ENCODE measurements around the gene RPUSD1. TPM values are rescaled to one million over a fixed set of nuclear protein-coding genes. Genes with fewer than 3 reads are reported as not detected.

Gene RPUSD1
- total and polyA plus RNA-seq, 4 donors: 8.2 to 25.6 (median 23.5) TPM

DNA sequence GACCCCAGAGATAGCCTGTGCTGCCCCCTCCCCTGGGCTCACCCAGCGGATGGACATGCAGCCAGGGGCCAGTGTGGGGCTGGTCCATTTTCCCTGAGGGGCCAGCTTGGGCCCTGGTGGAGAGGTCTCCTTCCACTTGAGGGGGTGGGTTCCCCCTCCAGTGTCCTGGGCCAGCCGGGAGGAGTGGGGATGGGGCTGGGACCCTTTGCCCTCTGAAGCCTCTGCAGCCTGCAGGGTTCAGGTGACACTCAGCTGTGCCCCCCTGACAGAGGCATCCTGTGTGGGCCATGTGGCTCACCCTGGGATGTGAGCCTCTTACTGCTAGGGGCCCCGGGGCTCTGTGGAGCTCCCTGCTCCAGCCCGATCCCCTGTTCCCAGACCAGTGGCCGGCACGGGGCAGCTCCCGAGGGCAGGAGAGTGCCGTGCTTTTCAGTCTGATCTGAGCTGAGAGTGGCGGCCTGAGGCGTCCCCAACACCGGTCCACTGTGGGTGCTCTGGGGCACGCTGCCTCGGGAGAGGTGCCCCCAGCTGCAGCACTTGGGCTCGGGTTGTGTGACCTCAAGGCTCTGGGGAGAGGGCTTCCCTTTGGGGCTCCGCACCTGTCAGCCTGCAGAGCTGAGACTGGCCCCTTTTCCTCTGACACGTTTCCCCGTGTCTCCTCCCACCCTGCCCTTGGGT is 12.8 kb upstream of the RPUSD1 start:
- ATAC-seq (ENCODE audit: insufficient read depth, low FRiP score) (no peak), DNase-seq (no peak)
- H3K27me3 ChIP-seq (ENCODE audit: control insufficient read depth in 3 of 3, insufficient read depth in 3 of 3, low read length in 2 of 3): peaks cover 6 to 36% (median 7%) of the 10 kb centered on the region in 3 donors
- peaks cover 0 to 4% (median 0%) of the 10 kb centered on the region in 4 donors for H3K9me3 ChIP-seq (ENCODE audit: control insufficient read depth in 4 of 4, insufficient read depth in 3 of 4, low read length in 3 of 4)
- TF ChIP-seq, protein P1, sequence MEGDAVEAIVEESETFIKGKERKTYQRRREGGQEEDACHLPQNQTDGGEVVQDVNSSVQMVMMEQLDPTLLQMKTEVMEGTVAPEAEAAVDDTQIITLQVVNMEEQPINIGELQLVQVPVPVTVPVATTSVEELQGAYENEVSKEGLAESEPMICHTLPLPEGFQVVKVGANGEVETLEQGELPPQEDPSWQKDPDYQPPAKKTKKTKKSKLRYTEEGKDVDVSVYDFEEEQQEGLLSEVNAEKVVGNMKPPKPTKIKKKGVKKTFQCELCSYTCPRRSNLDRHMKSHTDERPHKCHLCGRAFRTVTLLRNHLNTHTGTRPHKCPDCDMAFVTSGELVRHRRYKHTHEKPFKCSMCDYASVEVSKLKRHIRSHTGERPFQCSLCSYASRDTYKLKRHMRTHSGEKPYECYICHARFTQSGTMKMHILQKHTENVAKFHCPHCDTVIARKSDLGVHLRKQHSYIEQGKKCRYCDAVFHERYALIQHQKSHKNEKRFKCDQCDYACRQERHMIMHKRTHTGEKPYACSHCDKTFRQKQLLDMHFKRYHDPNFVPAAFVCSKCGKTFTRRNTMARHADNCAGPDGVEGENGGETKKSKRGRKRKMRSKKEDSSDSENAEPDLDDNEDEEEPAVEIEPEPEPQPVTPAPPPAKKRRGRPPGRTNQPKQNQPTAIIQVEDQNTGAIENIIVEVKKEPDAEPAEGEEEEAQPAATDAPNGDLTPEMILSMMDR (IDR thresholded peaks at IDR 0.05; ENCODE audit: control extremely low read depth, extremely low read depth): no peak
- WGBS, 2 donors: 14 to 18% methylated on average over 16 to 17 of the region's 17 CpGs
- H3K36me3 ChIP-seq (ENCODE audit: control insufficient read depth in 4 of 4, insufficient read depth in 4 of 4, low read length in 4 of 4): no peaks in the 10 kb centered on the region
- H3K4me1 ChIP-seq (ENCODE audit: control insufficient read depth in 5 of 5, insufficient read depth in 5 of 5, low read length in 5 of 5): no peaks in the 10 kb centered on the region
- no peak overlapping the region for H3K9ac ChIP-seq (ENCODE audit: insufficient read depth in 1 of 2, low read length in 2 of 2)
- no peak overlapping the region for H3K4me3 ChIP-seq
- H3K27ac ChIP-seq (ENCODE audit: low read depth in 1 of 2, low read length in 1 of 2): no peak overlapping the region

DNA sequence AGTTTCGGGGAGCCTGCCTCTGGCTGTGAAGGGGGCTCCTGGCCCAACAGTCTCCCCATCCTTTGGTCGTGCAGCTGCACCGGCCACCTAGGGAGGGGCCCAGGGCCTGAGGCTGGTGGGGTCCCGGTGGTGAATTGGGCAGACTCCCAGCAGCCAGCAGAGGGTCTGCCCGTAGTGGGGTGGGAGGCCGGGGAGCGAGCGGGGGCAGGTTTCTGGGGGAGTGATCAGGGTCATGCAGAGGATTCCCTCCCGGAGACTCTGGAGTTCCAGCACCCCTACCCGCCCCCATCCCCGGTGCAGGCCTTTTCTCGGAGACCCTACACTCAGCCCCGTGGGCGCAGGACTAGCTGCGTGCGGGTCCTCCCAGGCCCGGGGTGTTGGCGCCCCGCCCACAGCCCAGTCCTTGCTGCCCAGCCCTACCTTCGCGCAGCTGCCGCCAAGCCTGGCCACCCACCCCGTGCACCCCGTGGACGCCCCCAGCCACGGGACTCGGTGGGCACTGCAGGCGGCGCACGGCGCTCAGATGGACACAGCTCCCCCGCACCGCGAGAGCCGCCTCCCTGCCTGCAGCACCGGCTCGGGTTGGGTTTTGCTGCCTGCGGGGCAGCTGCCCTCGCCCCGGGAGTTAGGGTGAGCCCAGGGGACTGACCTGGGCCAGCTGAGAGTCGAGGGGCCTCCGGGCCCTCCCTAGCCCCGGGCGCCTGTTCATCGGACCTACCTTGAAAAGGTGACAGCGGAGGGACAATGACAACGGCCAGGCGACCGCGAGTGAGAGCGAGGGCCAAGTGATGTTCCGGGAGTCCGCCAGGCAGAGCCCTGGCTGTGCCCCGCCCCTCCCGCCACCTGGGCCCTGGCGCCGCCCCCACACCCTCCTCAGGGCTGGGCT is 12.0 kb upstream of the RPUSD1 start, which contains the start of gene GNG13:
TSS of gene GNG13 (minus strand) at position 787 of the 886 bp plus-strand sequence. CDS start 1,657 bp downstream, outside the sequence.
- TF ChIP-seq, protein P1 (IDR thresholded peaks at IDR 0.05; ENCODE audit: control extremely low read depth, extremely low read depth): no peak
- Histone ChIP-seq H3K27ac (ENCODE audit: low read depth in 1 of 2, low read length in 1 of 2) (no peak within 1 kb of the TSS), H3K9ac (ENCODE audit: insufficient read depth in 1 of 2, low read length in 2 of 2) (no peak within 1 kb of the TSS), H3K9me3 (ENCODE audit: control insufficient read depth in 4 of 4, insufficient read depth in 3 of 4, low read length in 3 of 4) (peaks cover 0 to 4% (median 0%) of the 10 kb centered on the region in 4 donors), H3K4me1 (ENCODE audit: control insufficient read depth in 5 of 5, insufficient read depth in 5 of 5, low read length in 5 of 5) (no peaks in the 10 kb centered on the region), H3K4me3 (no peak within 1 kb of the TSS), H3K36me3 (ENCODE audit: control insufficient read depth in 4 of 4, insufficient read depth in 4 of 4, low read length in 4 of 4) (no peaks in the 10 kb centered on the region), H3K27me3 (ENCODE audit: control insufficient read depth in 3 of 3, insufficient read depth in 3 of 3, low read length in 2 of 3) (peaks cover 6 to 36% (median 7%) of the 10 kb centered on the region in 3 donors)
- WGBS, 2 donors: 6 to 10% methylated on average over 51 to 57 of the region's 57 CpGs
- no peak for DNase-seq
- ATAC-seq (ENCODE audit: insufficient read depth, low FRiP score): no peak

DNA sequence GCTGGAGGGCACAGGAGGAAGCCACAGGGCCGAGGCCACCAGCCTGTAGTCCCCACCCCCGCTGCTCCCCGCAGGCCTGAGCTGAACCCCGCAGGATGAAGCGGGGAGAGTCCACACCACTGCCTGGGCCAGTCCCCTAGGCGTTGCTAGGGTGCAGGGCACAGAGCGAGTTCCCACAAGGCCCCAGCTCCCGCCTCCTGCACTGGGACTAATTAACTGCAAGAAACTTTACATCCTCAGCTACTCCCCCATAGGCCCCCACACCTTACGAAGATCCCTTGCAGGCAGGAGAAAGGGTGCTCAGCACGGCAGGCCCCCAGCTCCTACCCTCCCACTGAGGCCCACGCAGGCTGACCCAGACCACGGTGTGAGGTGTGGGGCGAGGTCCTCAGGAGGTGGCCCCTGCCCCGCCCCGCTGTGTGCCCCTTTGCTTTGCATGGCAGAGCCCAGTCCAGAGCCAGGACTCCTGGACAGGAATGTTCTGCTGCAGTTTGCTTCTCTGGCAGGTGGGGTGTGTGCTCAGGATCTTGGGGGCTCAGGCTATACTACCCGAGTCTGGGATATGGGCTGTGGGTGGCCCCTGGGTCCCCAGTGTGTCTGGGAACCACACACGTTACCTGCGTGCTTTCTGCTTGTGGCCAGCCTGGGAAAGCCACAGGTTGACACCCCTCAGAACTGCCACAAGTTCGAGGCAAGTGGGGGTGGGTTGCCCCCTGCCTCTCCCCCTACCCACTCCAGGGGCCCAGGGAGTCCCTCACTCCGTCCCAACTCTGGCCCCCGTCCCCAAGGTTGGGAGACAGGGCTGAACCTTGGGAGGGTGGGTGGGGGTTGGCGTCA is 11.1 kb upstream of the RPUSD1 start:
- H3K4me1 ChIP-seq (ENCODE audit: control insufficient read depth in 5 of 5, insufficient read depth in 5 of 5, low read length in 5 of 5): no peaks in the 10 kb centered on the region

More for the DNA sequence above, 11.1 kb upstream of the RPUSD1 start:
- no peak overlapping the region for H3K9ac ChIP-seq (ENCODE audit: insufficient read depth in 1 of 2, low read length in 2 of 2)
- no peaks in the 10 kb centered on the region for H3K36me3 ChIP-seq (ENCODE audit: control insufficient read depth in 4 of 4, insufficient read depth in 4 of 4, low read length in 4 of 4)
- TF ChIP-seq, protein P1 (IDR thresholded peaks at IDR 0.05; ENCODE audit: control extremely low read depth, extremely low read depth): no peak
- peaks cover 0 to 4% (median 0%) of the 10 kb centered on the region in 4 donors for H3K9me3 ChIP-seq (ENCODE audit: control insufficient read depth in 4 of 4, insufficient read depth in 3 of 4, low read length in 3 of 4)
- H3K27ac ChIP-seq (ENCODE audit: low read depth in 1 of 2, low read length in 1 of 2): no peak overlapping the region
- peaks cover 6 to 36% (median 7%) of the 10 kb centered on the region in 3 donors for H3K27me3 ChIP-seq (ENCODE audit: control insufficient read depth in 3 of 3, insufficient read depth in 3 of 3, low read length in 2 of 3)
- DNase-seq (no peak), ATAC-seq (ENCODE audit: insufficient read depth, low FRiP score) (no peak)
- 59 to 64% methylated on average over 22 of the region's 22 CpGs for WGBS, 2 donors
- H3K4me3 ChIP-seq: no peak overlapping the region

Data from lung (tissue), 12 donors.